Trophoblast cell (in vitro differentiated cells and primary cell): ENCODE data around the gene CALN1.

Source experiments
- DNase-seq, 2 donors: peaks; one replicate each; pipeline ENCODE4 v3.0.0-alpha.2; 2016
- H2AFZ ChIP-seq: 2 replicates; pipeline ENCODE4 v1.6.1; 2013; ENCODE audit warnings: low read length, moderate library complexity, mild to moderate bottlenecking; ENCODE audit not compliant: insufficient read depth, poor library complexity
- H2AK5ac ChIP-seq: 2 replicates; pipeline ENCODE4 v1.6.1; 2013; ENCODE audit warnings: mild to moderate bottlenecking, low read length
- H2BK120ac ChIP-seq: 2 replicates; pipeline ENCODE4 v1.6.1; 2013; ENCODE audit warnings: low read length, mild to moderate bottlenecking, moderate library complexity; ENCODE audit not compliant: insufficient read depth, poor library complexity
- H2BK12ac ChIP-seq: 2 replicates; pipeline ENCODE4 v1.6.1; 2013; ENCODE audit warnings: mild to moderate bottlenecking, low read length, moderate library complexity
- H2BK5ac ChIP-seq: 2 replicates; pipeline ENCODE4 v1.6.1; 2013; ENCODE audit warnings: low read length, low read depth, moderate library complexity, mild to moderate bottlenecking; ENCODE audit not compliant: poor library complexity
- H3K14ac ChIP-seq: 2 replicates; pipeline ENCODE4 v1.6.1; 2013; ENCODE audit warnings: mild to moderate bottlenecking, low read length
- H3K18ac ChIP-seq: 2 replicates; pipeline ENCODE4 v1.6.1; 2013; ENCODE audit warnings: mild to moderate bottlenecking, low read length
- H3K23ac ChIP-seq: 2 replicates; pipeline ENCODE4 v1.6.1; 2013; ENCODE audit warnings: low read length
- H3K27ac ChIP-seq: 2 replicates; pipeline ENCODE4 v1.5.1; 2013; ENCODE audit warnings: low read depth, mild to moderate bottlenecking, inconsistent platforms, low read length, moderate library complexity
- H3K27me3 ChIP-seq: 2 replicates; pipeline ENCODE4 v1.6.1; 2013; ENCODE audit warnings: inconsistent platforms, mild to moderate bottlenecking, low read length, moderate library complexity; ENCODE audit not compliant: insufficient read depth
- H3K36me3 ChIP-seq, 2 experiments: 1 replicate in 1 of 2; 2 replicates in 1 of 2; pipeline ENCODE4 v1.6.1; 2013; ENCODE audit warnings: low read length in 2 of 2, mild to moderate bottlenecking in 2 of 2, moderate library complexity in 1 of 2; ENCODE audit not compliant: insufficient read depth in 2 of 2, control insufficient read depth in 1 of 2
- H3K4ac ChIP-seq: 2 replicates; pipeline ENCODE4 v1.6.1; 2013; ENCODE audit warnings: low read depth, mild to moderate bottlenecking, low read length, moderate library complexity
- H3K4me1 ChIP-seq, 2 experiments: 1 replicate in 1 of 2; 2 replicates in 1 of 2; pipeline ENCODE4 v1.6.1; 2013; ENCODE audit warnings: low read length in 2 of 2, mild to moderate bottlenecking in 2 of 2, moderate library complexity in 1 of 2; ENCODE audit not compliant: insufficient read depth in 2 of 2, control insufficient read depth in 1 of 2
- H3K4me2 ChIP-seq: 2 replicates; pipeline ENCODE4 v1.6.1; 2013; ENCODE audit warnings: inconsistent platforms, mild to moderate bottlenecking, low read length, moderate library complexity
- H3K4me3 ChIP-seq: 2 replicates; pipeline ENCODE4 v1.5.1; 2013; ENCODE audit warnings: mild to moderate bottlenecking, low read depth, low read length, inconsistent platforms
- H3K79me1 ChIP-seq: one replicate; pipeline ENCODE4 v1.6.1; 2013; ENCODE audit warnings: low read length
- H3K79me2 ChIP-seq: 2 replicates; pipeline ENCODE4 v1.6.1; 2013; ENCODE audit warnings: low read length, mild to moderate bottlenecking; ENCODE audit not compliant: control insufficient read depth, insufficient read depth, poor library complexity
- H3K9ac ChIP-seq: 2 replicates; pipeline ENCODE4 v1.6.1; 2013; ENCODE audit warnings: mild to moderate bottlenecking, low read length
- H3K9me3 ChIP-seq: 2 replicates; pipeline ENCODE4 v1.6.1; 2013; ENCODE audit warnings: low read depth, mild to moderate bottlenecking, control low read depth, inconsistent platforms, low read length; ENCODE audit not compliant: insufficient read depth
- H4K12ac ChIP-seq: 2 replicates; pipeline ENCODE4 v1.6.1; 2013; ENCODE audit warnings: low read depth, mild to moderate bottlenecking, low read length, moderate library complexity
- H4K8ac ChIP-seq: 2 replicates; pipeline ENCODE4 v1.6.1; 2013; ENCODE audit warnings: low read depth, mild to moderate bottlenecking, low read length, moderate library complexity
- H4K91ac ChIP-seq: one replicate; pipeline ENCODE4 v1.6.1; 2013; ENCODE audit warnings: low read depth, mild to moderate bottlenecking, low read length, moderate library complexity
- WGBS: extraction: QIAGEN DNeasy Blood & Tissue Kit; methylation state at CpG from one replicate; pipeline ENCODE4 v1.1.7; 2013; ENCODE audit warnings: missing lambda C conversion rate; ENCODE audit not compliant: insufficient read length, insufficient coverage; ENCODE audit errors: extremely low coverage; 5-methylcytosine and 5-hydroxymethylcytosine counted together

Gene CALN1

GRCh38 chr7:71854546-71855397 is 557.4 kb downstream of the CALN1 start:
- no peak overlapping the region for H3K4me2 ChIP-seq
- no peak overlapping the region for H3K18ac ChIP-seq
- H3K4me3 ChIP-seq: no peak overlapping the region
- H3K79me1 ChIP-seq: no peaks in the 10 kb centered on the region
- H3K14ac ChIP-seq: no peak overlapping the region
- H3K27me3 ChIP-seq: no peaks in the 10 kb centered on the region
- no peak overlapping the region for H3K27ac ChIP-seq
- no CpG with 5 or more reads among the region's 12 CpGs for WGBS
- no peaks in the 10 kb centered on the region for H3K79me2 ChIP-seq
- H4K91ac ChIP-seq: no peak overlapping the region
- H2BK5ac ChIP-seq: no peak overlapping the region
- H2AK5ac ChIP-seq: no peak overlapping the region
- H4K8ac ChIP-seq: no peak overlapping the region
- H4K12ac ChIP-seq: no peak overlapping the region
- DNase-seq: no peak
- no peaks in the 10 kb centered on the region for H3K9me3 ChIP-seq
- no peak overlapping the region for H2AFZ ChIP-seq
- no peak overlapping the region for H2BK120ac ChIP-seq
- H3K4ac ChIP-seq: no peak overlapping the region
- no peaks in the 10 kb centered on the region for H3K4me1 ChIP-seq
- H3K36me3 ChIP-seq: no peaks in the 10 kb centered on the region
- no peak overlapping the region for H2BK12ac ChIP-seq
- H3K23ac ChIP-seq: no peak overlapping the region
- no peak overlapping the region for H3K9ac ChIP-seq

GRCh38 chr7:71851776-71852498 is 560.2 kb downstream of the CALN1 start:
- H2AK5ac ChIP-seq: no peak overlapping the region
- no peaks in the 10 kb centered on the region for H3K79me1 ChIP-seq
- H4K91ac ChIP-seq: no peak overlapping the region
- H3K23ac ChIP-seq: no peak overlapping the region
- H2BK12ac ChIP-seq: no peak overlapping the region
- no peak overlapping the region for H4K8ac ChIP-seq
- H3K18ac ChIP-seq: no peak overlapping the region
- no peak overlapping the region for H3K4ac ChIP-seq
- H4K12ac ChIP-seq: no peak overlapping the region
- H3K36me3 ChIP-seq: no peaks in the 10 kb centered on the region
- H2AFZ ChIP-seq: no peak overlapping the region
- no peak for DNase-seq
- no CpG with 5 or more reads among the region's 9 CpGs for WGBS
- H3K27ac ChIP-seq: no peak overlapping the region
- H3K4me1 ChIP-seq: no peaks in the 10 kb centered on the region
- H2BK5ac ChIP-seq: no peak overlapping the region
- H3K4me3 ChIP-seq: no peak overlapping the region
- H3K79me2 ChIP-seq: no peaks in the 10 kb centered on the region
- no peak overlapping the region for H3K9ac ChIP-seq
- no peak overlapping the region for H3K4me2 ChIP-seq
- no peaks in the 10 kb centered on the region for H3K9me3 ChIP-seq
- H2BK120ac ChIP-seq: no peak overlapping the region
- no peak overlapping the region for H3K14ac ChIP-seq
- no peaks in the 10 kb centered on the region for H3K27me3 ChIP-seq

- no peaks in the 10 kb centered on the region for H3K79me1 ChIP-seq
- no peak overlapping the region for H3K23ac ChIP-seq
- no peaks in the 10 kb centered on the region for H3K79me2 ChIP-seq
- H2BK120ac ChIP-seq: no peak overlapping the region
- no peak overlapping the region for H3K4ac ChIP-seq
- no peak overlapping the region for H4K91ac ChIP-seq
- no peaks in the 10 kb centered on the region for H3K9me3 ChIP-seq
- H3K4me2 ChIP-seq: no peak overlapping the region
- H4K12ac ChIP-seq: no peak overlapping the region
- H3K4me1 ChIP-seq: no peaks in the 10 kb centered on the region
- no peak overlapping the region for H3K27ac ChIP-seq
- no peak overlapping the region for H3K14ac ChIP-seq
- H2BK12ac ChIP-seq: no peak overlapping the region
- H2AFZ ChIP-seq: no peak overlapping the region
- H2AK5ac ChIP-seq: no peak overlapping the region
- no peak overlapping the region for H3K4me3 ChIP-seq
- H2BK5ac ChIP-seq: no peak overlapping the region
- no CpG with 5 or more reads among the region's 9 CpGs for WGBS
- H3K18ac ChIP-seq: no peak overlapping the region
- H3K9ac ChIP-seq: no peak overlapping the region
- H3K36me3 ChIP-seq: no peaks in the 10 kb centered on the region
- no peaks in the 10 kb centered on the region for H3K27me3 ChIP-seq
- DNase-seq: no peak
- H4K8ac ChIP-seq: no peak overlapping the region
Observed at GRCh38 chr7:71846160-71846559, 566.0 kb downstream of the CALN1 start.

GRCh38 chr7:71843676-71844075 is 568.5 kb downstream of the CALN1 start:
- Histone ChIP-seq H3K27me3 (no peaks in the 10 kb centered on the region), H2AK5ac (no peak overlapping the region), H3K79me1 (no peaks in the 10 kb centered on the region), H3K4me3 (no peak overlapping the region), H2BK12ac (no peak overlapping the region), H3K9ac (no peak overlapping the region), H3K27ac (no peak overlapping the region), H3K18ac (no peak overlapping the region), H4K12ac (no peak overlapping the region), H3K4ac (no peak overlapping the region), H4K8ac (no peak overlapping the region), H3K9me3 (no peaks in the 10 kb centered on the region), H2BK5ac (no peak overlapping the region), H3K4me1 (no peaks in the 10 kb centered on the region), H3K79me2 (no peaks in the 10 kb centered on the region), H3K14ac (no peak overlapping the region), H2BK120ac (no peak overlapping the region), H2AFZ (no peak overlapping the region), H3K23ac (no peak overlapping the region), H3K4me2 (no peak overlapping the region), H3K36me3 (no peaks in the 10 kb centered on the region), H4K91ac (no peak overlapping the region)
- no CpG with 5 or more reads among the region's 4 CpGs for WGBS
- no peak for DNase-seq
